ENCODE measurements around the gene NUDT13.

NUDT13 gene

GRCh38 chr10:73167458-73167782 lies 57.2 kb downstream of the NUDT13 start:
- no peak for DNase-seq (ENCODE audit: low spot score)

- DNase-seq (ENCODE audit: low spot score) = peak; percentile 97
These were observed 57.7 kb downstream of the NUDT13 start, which contains the start of the genes ECD and FAM149B1 for GRCh38 chr10:73167783-73168464. ECD (minus strand) TSS chr10:73168008; CDS start chr10:73163937, 4,071 bp downstream. FAM149B1 (plus strand) TSS chr10:73168119; CDS start chr10:73168340, 221 bp downstream.

- DNase-seq (ENCODE audit: low spot score) = no peak
These were observed 58.2 kb downstream of the NUDT13 start for GRCh38 chr10:73168465-73168803.

GRCh38 chr10:73169320-73169719 lies 59.1 kb downstream of the NUDT13 start:
- DNase-seq (ENCODE audit: low spot score) = no peak

GRCh38 chr10:73172867-73173266 lies 62.6 kb downstream of the NUDT13 start:
- no peak for DNase-seq (ENCODE audit: low spot score)

GRCh38 chr10:73174148-73174925 lies 64.1 kb downstream of the NUDT13 start:
- no peak for DNase-seq (ENCODE audit: low spot score)

All from left forelimb (tissue), 1 donor.